ENCODE data around the gene BYSL.

Gene BYSL

GRCh38 chr6:41914343-41914742 is 7.0 kb upstream of the BYSL start:
- no peak for DNase-seq (ENCODE audit: low read depth)
- TF ChIP-seq, protein P1, sequence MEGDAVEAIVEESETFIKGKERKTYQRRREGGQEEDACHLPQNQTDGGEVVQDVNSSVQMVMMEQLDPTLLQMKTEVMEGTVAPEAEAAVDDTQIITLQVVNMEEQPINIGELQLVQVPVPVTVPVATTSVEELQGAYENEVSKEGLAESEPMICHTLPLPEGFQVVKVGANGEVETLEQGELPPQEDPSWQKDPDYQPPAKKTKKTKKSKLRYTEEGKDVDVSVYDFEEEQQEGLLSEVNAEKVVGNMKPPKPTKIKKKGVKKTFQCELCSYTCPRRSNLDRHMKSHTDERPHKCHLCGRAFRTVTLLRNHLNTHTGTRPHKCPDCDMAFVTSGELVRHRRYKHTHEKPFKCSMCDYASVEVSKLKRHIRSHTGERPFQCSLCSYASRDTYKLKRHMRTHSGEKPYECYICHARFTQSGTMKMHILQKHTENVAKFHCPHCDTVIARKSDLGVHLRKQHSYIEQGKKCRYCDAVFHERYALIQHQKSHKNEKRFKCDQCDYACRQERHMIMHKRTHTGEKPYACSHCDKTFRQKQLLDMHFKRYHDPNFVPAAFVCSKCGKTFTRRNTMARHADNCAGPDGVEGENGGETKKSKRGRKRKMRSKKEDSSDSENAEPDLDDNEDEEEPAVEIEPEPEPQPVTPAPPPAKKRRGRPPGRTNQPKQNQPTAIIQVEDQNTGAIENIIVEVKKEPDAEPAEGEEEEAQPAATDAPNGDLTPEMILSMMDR (conservative IDR thresholded peaks at IDR 0.05; ENCODE audit: low read depth, low read length), result no peak
- no peak overlapping the region for H3K4me3 ChIP-seq (ENCODE audit: low read length)

DNA sequence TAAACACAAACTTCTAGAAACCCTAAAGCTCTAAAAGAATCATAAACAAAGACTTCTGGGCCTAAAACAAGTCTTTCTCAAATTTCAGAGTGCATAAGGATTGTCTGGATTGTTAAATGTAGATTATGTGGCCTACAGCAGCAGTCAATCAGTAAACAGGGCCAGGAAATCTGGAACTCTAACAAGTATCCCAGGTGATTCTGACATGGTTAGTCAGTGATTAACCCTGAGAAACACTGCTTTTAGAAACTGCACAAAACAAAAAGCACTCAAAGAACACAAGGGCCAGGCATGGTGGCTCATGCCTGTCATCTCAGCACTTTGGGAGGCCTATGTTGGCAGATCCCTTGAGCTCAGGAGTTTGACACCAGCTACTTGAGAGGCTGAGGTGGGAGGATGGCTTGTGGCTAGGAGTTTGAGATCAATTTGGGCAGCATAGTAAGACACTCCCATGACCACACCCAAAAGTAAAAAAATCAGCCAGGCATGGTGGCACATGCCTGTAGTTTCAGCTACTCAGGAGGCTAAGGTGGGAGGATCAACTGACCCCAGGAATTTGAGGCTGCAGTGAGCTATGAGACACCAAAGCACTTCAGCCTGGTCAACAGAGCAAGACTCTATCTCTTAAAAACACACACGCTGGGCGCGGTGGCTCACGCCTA is 6.3 kb upstream of the BYSL start:
- H3K4me3 ChIP-seq (ENCODE audit: low read length), result no peak overlapping the region
- no peak for DNase-seq (ENCODE audit: low read depth)
- TF ChIP-seq, protein P1 (conservative IDR thresholded peaks at IDR 0.05; ENCODE audit: low read depth, low read length), result no peak

GRCh38 chr6:41917528-41917927 is 3.8 kb upstream of the BYSL start:
- peak; percentile 73 for DNase-seq (ENCODE audit: low read depth)
- TF ChIP-seq, protein P1 (conservative IDR thresholded peaks at IDR 0.05; ENCODE audit: low read depth, low read length), result no peak
- no peak overlapping the region for H3K4me3 ChIP-seq (ENCODE audit: low read length)

DNA sequence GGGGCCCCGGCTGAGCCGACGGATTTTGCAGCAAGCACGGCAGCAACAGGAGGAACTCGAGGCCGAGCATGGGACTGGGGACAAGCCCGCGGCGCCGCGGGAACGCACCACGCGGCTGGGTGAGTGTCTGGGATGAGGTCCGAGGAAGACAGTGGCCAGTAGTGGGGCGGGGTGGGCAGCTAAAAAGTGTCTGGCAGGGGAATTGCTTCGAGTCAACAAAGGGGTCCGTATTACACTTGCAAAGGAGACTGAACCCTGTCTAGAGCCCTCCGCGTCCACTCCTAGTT is 356 bp downstream of the BYSL start:
- TF ChIP-seq, protein P1 (conservative IDR thresholded peaks at IDR 0.05; ENCODE audit: low read depth, low read length), result no peak
- peak overlapping the region; percentile 99 for H3K4me3 ChIP-seq (ENCODE audit: low read length)
- DNase-seq (ENCODE audit: low read depth), result no peak

- TF ChIP-seq, protein P1 (conservative IDR thresholded peaks at IDR 0.05; ENCODE audit: low read depth, low read length), result no peak
- H3K4me3 ChIP-seq (ENCODE audit: low read length), result peak overlapping the region; percentile 99
- DNase-seq (ENCODE audit: low read depth), result no peak
Measured at GRCh38 chr6:41922154-41922553, 855 bp downstream of the BYSL start.

- DNase-seq (ENCODE audit: low read depth), result no peak
- H3K4me3 ChIP-seq (ENCODE audit: low read length), result no peak overlapping the region
- TF ChIP-seq, protein P1 (conservative IDR thresholded peaks at IDR 0.05; ENCODE audit: low read depth, low read length), result no peak
Measured at GRCh38 chr6:41927253-41927652, 6.0 kb downstream of the BYSL start.

GRCh38 chr6:41929924-41930323 is 8.6 kb downstream of the BYSL start:
- DNase-seq (ENCODE audit: low read depth), result no peak
- TF ChIP-seq, protein P1 (conservative IDR thresholded peaks at IDR 0.05; ENCODE audit: low read depth, low read length), result no peak
- H3K4me3 ChIP-seq (ENCODE audit: low read length), result no peak overlapping the region

Data from retinal pigment epithelial cell (primary cell).